ENCODE measurements around the gene TSFM.

TSFM gene

DNA sequence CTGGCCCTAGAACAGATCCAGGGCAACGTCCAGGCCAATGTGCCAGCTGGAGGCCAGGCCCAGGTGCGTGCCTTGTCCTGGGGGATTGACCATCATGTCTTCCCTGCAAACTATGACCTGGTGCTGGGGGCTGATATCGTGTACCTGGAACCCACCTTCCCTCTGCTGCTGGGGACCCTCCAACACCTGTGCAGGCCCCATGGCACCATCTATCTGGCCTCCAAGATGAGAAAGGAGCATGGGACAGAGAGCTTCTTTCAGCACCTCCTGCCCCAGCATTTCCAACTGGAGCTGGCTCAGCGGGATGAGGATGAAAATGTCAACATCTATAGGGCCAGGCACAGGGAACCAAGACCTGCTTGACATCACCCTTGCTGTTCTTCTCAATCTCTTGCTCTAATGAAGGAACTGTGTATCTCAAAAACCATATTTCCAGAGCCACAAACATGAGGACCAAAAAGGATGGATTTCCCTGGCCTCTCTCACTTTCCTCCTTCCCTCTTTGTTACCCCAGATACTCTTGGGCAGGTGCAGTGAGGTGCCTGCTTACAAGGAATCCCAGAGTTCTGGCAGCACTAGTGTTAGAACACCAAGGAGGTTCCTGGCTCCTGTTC lies 2.2 kb upstream of the TSFM start:
- no peak for DNase-seq (ENCODE audit: low read depth in 2 of 2)

GRCh38 chr12:57781244-57781643 lies 1.3 kb upstream of the TSFM start:
- DNase-seq (ENCODE audit: low read depth in 2 of 2): no peak

- DNase-seq (ENCODE audit: low read depth in 2 of 2): no peak
Observed at GRCh38 chr12:57781801-57782200, 786 bp upstream of the TSFM start.

- DNase-seq (ENCODE audit: low read depth in 2 of 2): no peak
Observed at GRCh38 chr12:57782243-57782607, 362 bp upstream of the TSFM start.

GRCh38 chr12:57783466-57783801 lies 847 bp downstream of the TSFM start:
- no peak for DNase-seq (ENCODE audit: low read depth in 2 of 2)

- DNase-seq (ENCODE audit: low read depth in 2 of 2): no peak
Observed at GRCh38 chr12:57783861-57784260, 1.3 kb downstream of the TSFM start.

GRCh38 chr12:57793920-57794319 lies 11.3 kb downstream of the TSFM start:
- DNase-seq (ENCODE audit: low read depth in 2 of 2): no peak

GRCh38 chr12:57795354-57795753 lies 12.8 kb downstream of the TSFM start:
- DNase-seq (ENCODE audit: low read depth in 2 of 2): no peak

GRCh38 chr12:57796996-57797395 lies 14.4 kb downstream of the TSFM start:
- DNase-seq (ENCODE audit: low read depth in 2 of 2): no peak

DNA sequence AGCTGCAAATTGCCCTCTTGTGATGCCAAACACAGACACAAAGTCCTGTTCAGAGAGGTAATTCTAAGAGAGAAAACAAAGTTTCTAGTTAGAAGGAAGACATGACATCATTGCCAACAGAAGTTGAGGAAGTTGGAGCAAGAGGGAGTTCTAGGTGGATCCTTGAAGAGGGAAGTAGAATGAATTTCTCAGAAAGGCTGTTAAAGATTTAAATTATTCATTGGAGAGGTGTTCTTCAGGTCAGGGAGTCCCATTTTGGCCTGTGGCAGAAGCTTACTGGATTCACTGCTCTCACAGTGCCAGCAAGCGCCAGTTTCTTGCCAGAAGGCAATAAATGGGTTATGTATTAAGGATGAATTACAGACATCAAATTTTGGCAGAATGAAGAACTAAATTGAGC lies 15.3 kb downstream of the TSFM start:
- no peak for DNase-seq (ENCODE audit: low read depth in 2 of 2)

DNA sequence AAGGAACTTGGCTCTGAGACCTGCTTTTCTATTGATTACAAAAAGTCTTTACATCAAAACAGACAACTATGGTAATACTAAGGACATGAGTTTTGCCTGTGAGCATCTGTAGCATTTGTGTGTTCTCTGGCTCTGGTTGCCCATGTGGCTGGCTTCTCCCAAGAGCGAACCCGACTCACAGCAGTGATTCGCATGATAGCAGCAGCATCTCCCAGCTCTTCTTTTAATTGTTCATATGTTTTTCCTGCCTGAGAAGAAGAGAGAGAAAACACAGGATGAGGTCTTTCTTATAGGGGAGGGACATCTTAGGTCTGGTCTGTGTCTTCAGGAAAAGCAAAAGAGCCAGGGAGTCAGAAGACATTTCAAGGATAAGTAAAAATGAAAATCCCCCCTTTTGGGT lies 18.4 kb downstream of the TSFM start:
- DNase-seq (ENCODE audit: low read depth in 2 of 2): no peak

DNA sequence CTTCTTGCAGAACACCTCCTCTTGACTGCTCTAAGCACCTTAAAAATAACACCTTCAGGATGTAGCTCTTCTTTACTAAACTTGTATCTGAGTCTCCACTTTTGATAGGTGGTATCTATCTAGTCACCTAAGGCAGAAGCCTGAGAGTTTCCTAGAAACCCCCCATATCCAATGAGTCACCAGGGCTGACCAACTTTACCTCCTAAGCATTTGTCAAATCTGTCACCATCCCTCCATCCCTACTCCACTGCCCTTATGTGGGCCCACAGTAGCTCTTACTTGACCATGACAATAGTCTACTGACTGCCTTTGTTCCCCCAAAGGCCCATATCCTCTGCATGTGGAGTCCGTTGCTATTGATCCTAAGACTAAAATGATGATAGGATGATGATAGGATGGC lies 20.0 kb downstream of the TSFM start:
- DNase-seq (ENCODE audit: low read depth in 2 of 2): no peak

DNA sequence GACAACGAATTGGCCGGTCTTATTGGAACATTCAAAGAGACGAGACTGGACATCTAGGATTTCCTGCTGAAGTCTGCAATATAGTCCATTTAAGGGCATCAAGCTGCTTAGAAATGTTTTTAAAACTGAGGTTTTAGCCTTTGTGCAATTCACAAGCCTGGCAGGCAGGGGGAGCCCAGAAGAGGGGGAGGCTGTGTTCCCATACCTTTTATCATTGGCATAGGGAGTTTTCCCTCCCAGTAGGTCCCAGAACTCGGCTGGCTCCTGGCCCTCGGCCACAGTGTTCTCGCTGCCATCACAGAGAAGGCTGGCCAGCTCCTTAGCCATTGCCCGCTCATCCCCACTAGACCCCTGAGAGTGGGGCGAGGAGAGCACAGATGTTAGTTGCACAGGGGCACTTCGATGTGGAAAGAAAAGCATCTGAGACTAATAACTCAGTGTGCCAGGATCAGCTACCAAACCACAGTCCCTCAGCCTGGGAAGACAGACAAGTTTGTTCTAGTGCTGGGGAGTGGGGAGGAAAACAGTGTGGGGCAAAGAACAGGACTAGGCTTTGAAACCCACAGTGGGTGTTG lies 20.8 kb downstream of the TSFM start:
- DNase-seq (ENCODE audit: low read depth in 2 of 2): no peak

DNA sequence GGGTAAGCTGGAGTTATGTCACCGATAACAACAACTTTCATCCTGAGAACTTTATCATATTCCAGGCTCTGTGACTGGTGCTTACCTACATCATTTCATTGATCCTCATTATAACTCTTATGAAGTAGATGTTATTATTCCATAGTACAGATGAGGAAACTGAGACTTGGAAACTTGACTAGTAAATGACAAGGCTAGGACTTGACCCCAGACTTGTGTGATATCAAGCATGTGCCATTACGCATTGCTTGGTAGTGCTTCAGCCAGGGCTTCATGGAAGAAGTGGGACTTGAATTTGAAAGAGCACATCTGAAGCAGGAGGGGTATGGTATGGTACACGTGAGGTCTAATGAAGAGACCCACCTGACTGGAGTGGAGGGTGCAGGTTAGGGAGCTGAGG lies 24.1 kb downstream of the TSFM start:
- DNase-seq (ENCODE audit: low read depth in 2 of 2): no peak

- DNase-seq (ENCODE audit: low read depth in 2 of 2): no peak
Observed at GRCh38 chr12:57807285-57807684, 24.7 kb downstream of the TSFM start.

DNA sequence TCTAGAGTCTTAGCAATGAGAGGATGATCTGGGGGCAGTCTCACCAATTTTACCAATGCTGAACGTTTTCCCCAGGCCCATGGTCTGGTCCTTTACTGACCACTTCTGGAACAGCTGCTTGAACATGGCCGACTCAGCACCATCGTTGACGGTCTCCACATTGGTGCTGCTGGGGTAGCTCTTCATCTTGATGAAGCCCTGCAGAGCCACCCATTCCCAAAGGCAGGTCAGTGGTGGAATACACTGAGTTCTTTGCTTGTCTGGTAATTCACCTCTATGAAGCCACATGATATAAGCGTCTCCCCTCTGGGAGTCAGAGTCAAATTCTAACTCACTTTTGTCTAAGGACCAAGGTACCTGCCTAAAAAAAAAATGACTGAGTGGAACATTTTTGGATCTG lies 25.8 kb downstream of the TSFM start:
- DNase-seq (ENCODE audit: low read depth in 2 of 2): no peak

DNA sequence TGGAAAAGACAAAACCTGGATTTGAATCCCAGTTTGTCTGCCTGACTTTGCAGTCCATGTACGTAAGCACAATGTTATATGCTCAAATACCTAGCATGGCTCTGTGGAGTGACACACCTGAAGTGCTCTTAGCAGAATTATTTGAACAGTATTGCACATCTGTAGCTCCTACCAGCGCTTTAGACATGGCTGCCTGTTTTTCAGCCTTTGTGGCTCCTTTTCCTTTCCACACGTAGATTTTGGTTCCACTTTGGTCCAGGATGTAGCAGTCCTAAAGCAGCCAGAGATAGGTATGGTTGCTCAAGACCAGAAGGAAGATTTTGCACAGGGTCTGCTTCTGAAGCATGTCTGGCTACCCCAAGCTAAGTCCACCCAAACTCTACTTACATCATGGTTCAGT lies 26.8 kb downstream of the TSFM start:
- no peak for DNase-seq (ENCODE audit: low read depth in 2 of 2)

DNA sequence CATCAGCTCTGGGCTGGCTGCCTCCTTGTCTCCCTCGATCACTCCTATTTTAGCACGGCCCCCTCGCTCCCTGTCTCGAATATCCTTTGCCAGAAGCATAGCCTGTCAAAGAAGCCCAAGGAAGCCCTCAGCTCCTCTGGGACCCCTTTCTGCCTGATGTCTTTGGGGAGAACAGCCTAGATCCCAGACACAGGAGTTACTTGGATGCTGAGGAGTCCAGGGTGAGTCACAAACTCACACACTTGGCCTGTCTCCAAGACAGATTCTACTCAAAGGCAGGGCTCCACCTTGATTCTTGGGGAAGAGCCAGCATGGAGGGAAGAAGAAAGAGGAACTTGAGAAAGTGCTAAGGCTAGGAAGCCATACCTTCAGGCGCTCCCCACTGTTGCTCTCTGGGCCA lies 27.9 kb downstream of the TSFM start:
- DNase-seq (ENCODE audit: low read depth in 2 of 2): no peak

DNA sequence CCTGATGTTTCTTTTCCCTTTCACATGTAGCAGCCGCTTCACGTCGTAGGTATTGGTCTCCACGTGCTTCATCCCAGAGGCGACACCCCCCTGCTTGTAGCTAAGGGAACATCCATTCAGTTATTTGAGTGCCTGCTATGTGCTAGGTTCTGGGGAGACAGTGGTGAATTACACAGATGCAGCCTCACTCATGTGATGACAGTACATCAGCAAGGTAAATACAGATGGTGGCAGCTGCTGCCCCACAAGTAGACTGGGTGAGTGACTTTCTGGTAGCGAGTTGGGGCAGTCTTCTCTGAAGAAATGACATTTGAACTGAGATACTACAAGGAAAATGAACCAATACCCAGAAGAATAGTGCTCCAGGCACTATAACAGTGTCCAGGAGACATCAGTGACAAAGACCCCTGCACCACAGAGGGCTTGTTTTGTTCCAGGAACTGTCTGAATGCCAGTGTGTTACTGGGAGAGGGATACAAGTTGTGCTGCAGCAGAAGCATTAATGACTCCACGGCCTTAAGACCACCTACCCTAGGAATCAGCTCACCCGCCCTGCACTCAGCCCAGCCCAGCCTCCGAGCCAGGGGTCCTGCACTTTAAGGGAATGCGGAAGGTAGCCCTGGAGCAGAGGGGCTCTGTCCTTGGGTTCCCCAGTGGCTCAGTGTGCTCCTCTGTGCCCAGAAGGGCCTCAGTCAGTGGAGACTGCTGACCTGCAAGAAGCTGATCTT lies 28.6 kb downstream of the TSFM start:
- no peak for DNase-seq (ENCODE audit: low read depth in 2 of 2)

- no peak for DNase-seq (ENCODE audit: low read depth in 2 of 2)
Observed at GRCh38 chr12:57813111-57813970, 30.8 kb downstream of the TSFM start.

DNA sequence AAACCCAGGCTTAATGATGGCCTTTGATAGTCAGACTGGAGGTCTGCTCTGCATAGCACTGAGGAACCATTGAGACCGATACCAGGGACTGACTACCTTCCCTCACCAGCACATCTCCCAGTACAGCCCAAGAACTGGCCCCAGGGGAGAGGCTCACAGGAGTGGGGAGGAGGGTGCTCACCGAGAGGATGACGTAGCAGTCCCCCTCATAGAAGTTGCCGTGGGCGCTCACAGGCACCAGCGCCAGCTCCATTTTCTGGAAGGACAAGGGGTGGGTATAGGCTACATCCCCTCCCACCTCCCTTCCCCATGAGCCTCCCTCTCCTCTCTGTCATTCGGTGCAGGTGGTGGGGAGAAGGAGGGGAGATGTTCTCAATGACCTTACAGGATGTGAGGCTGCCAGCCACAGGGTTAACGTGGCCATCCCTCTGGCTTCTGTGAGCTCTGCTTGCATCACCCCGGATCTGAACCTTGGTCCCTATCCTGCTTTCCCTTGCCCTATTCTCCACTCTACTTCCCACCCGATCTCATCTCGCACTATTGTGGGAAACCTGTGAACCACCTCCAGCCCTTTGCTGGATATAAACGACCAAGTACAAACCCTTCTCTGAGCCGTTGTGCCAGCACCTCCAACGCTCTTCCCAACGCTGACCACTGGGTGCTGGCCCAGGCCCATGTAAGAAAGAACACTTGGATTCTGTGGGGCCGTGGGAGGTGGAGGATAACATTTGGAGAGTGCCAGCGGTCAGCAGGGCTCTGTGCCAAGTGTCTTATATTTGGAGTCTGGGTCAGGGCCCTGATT lies 31.6 kb downstream of the TSFM start:
- no peak for DNase-seq (ENCODE audit: low read depth in 2 of 2)

All from stimulated activated CD8-positive, alpha-beta memory T cell treated with anti-CD3 and anti-CD28 coated beads, Interleukin-2, amount 100 ng/mL, for 1 hour (primary cell).